HepG2 (cell line): ENCODE measurements around the gene BRD3. TPM values are rescaled to one million over a fixed set of nuclear protein-coding genes. Genes with fewer than 3 reads are reported as not detected.
A peak's percentile ranks its signal among the peaks of the same experiment; 100 is the strongest.

Experiments
- AFF4 ChIP-seq: sonication (generic); formaldehyde crosslinking; IDR thresholded peaks from 2 replicates; pipeline ENCODE4 v1.4.0; 2020; ENCODE audit warnings: missing genetic modification reagents
- ATF7-NPFF ChIP-seq: sonication (generic); formaldehyde crosslinking; IDR thresholded peaks from 2 replicates; pipeline ENCODE4 v1.8.1; 2023; ENCODE audit warnings: mild to moderate bottlenecking, low read depth, missing genetic modification reagents, moderate library complexity
- CBX5 ChIP-seq: sonication (generic); formaldehyde crosslinking; IDR thresholded peaks from 2 replicates; pipeline ENCODE4 v1.4.0; 2020; ENCODE audit warnings: missing genetic modification reagents, borderline replicate concordance
- ELF1 ChIP-seq: sonication (generic); formaldehyde crosslinking; IDR thresholded peaks from 2 replicates; pipeline ENCODE4 v1.4.0; 2020; ENCODE audit warnings: missing genetic modification reagents
- HBP1 ChIP-seq: IDR thresholded peaks from 2 replicates; pipeline ENCODE4 v1.6.1; 2016; ENCODE audit warnings: low read depth, control low read depth
- IRF9 ChIP-seq: sonication (generic); formaldehyde crosslinking; IDR thresholded peaks from 2 replicates; pipeline ENCODE4 v1.8.0; 2022; ENCODE audit warnings: missing genetic modification reagents, mild to moderate bottlenecking, borderline replicate concordance
- KAT8 ChIP-seq: IDR thresholded peaks from 2 replicates; pipeline ENCODE4 v1.6.1; 2016; ENCODE audit warnings: missing genetic modification reagents, missing compliant biosample characterization
- KLF16 ChIP-seq, 2 experiments: sonication (generic) in 1 of 2; formaldehyde crosslinking in 1 of 2; IDR thresholded peaks; 2 replicates each; pipeline versions ENCODE4 v1.6.1 to v1.8.0; 2016 to 2023; ENCODE audit warnings: missing genetic modification reagents in 2 of 2, missing compliant biosample characterization in 1 of 2
- MED1 ChIP-seq: sonication (generic); formaldehyde crosslinking; IDR thresholded peaks from 2 replicates; pipeline ENCODE4 v1.4.0; 2020; ENCODE audit warnings: missing genetic modification reagents
- NFIC ChIP-seq: IDR thresholded peaks from 2 replicates; pipeline ENCODE4 v1.6.1; 2012; ENCODE audit warnings: mild to moderate bottlenecking, low read length, inconsistent platforms
- PLRG1 ChIP-seq: fragments of 450-650 bp; conservative IDR thresholded peaks from 2 replicates; pipeline ENCODE4 v1.6.1; 2016
- PRPF4 ChIP-seq: fragments of 200-400 bp; formaldehyde crosslinking; IDR thresholded peaks from 2 replicates; pipeline ENCODE4 v1.6.1; 2016; ENCODE audit warnings: low read length, low read depth; ENCODE audit not compliant: poor library complexity, severe bottlenecking
- REPIN1 ChIP-seq: sonication (generic); formaldehyde crosslinking; IDR thresholded peaks from 2 replicates; pipeline ENCODE4 v1.8.0; 2022; ENCODE audit warnings: missing genetic modification reagents, low read depth, mild to moderate bottlenecking, borderline replicate concordance
- SMAD9 ChIP-seq: sonication (generic); formaldehyde crosslinking; IDR thresholded peaks from 2 replicates; pipeline ENCODE4 v1.5.1; 2020; ENCODE audit warnings: mild to moderate bottlenecking, missing genetic modification reagents
- SMC3 ChIP-seq: IDR thresholded peaks from 2 replicates; pipeline ENCODE4 v1.6.1; 2011; ENCODE audit warnings: low read length, improper control_type of control experiment
- ZBTB38 ChIP-seq: sonication (generic); formaldehyde crosslinking; IDR thresholded peaks from 2 replicates; pipeline ENCODE4 v1.5.1; 2020; ENCODE audit warnings: mild to moderate bottlenecking, missing genetic modification reagents
- ZBTB8A ChIP-seq: sonication (generic); formaldehyde crosslinking; IDR thresholded peaks from 2 replicates; pipeline ENCODE4 v1.4.0; 2020; ENCODE audit warnings: mild to moderate bottlenecking, low read depth, missing genetic modification reagents, borderline replicate concordance
- ZNF138 ChIP-seq: sonication (generic); formaldehyde crosslinking; IDR thresholded peaks from 2 replicates; pipeline ENCODE4 v1.5.0; 2020; ENCODE audit warnings: mild to moderate bottlenecking, low read depth, missing genetic modification reagents
- ZNF205 ChIP-seq: IDR thresholded peaks from 2 replicates; pipeline ENCODE4 v1.6.1; 2018; ENCODE audit warnings: missing biosample characterization, missing genetic modification reagents
- ZNF326 ChIP-seq: sonication (generic); formaldehyde crosslinking; IDR thresholded peaks from 2 replicates; pipeline ENCODE4 v1.4.0; 2020; ENCODE audit warnings: missing genetic modification reagents, borderline replicate concordance
- ZNF383 ChIP-seq: sonication (generic); formaldehyde crosslinking; IDR thresholded peaks from 2 replicates; pipeline ENCODE4 v1.4.0; 2020; ENCODE audit warnings: missing genetic modification reagents, mild to moderate bottlenecking, borderline replicate concordance
- ZNF556 ChIP-seq: sonication (generic); formaldehyde crosslinking; IDR thresholded peaks from 2 replicates; pipeline ENCODE4 v1.4.0; 2020; ENCODE audit warnings: mild to moderate bottlenecking, missing genetic modification reagents, borderline replicate concordance
- ZNF773 ChIP-seq: sonication (generic); formaldehyde crosslinking; IDR thresholded peaks from 2 replicates; pipeline ENCODE4 v1.4.0; 2020; ENCODE audit warnings: missing genetic modification reagents, borderline replicate concordance
- ZNF780A ChIP-seq: sonication (generic); formaldehyde crosslinking; IDR thresholded peaks from 2 replicates; pipeline ENCODE4 v1.8.0; 2022; ENCODE audit warnings: mild to moderate bottlenecking, missing genetic modification reagents, moderate library complexity
- ZNF891 ChIP-seq: sonication (generic); formaldehyde crosslinking; IDR thresholded peaks from 2 replicates; pipeline ENCODE4 v1.5.0; 2020; ENCODE audit warnings: mild to moderate bottlenecking, missing genetic modification reagents
- polyA plus RNA-seq, 8 experiments: library from polyadenylated mRNA; depleted of rRNA in 3 of 8; stranded (reverse) in 7 of 8; unstranded in 1 of 8; fragments of >200 nt; fragmentation: Illumina TruSeq in 4 of 8; extraction: Trizol in 4 of 8; gene quantifications; 2 replicates each; pipeline versions ENCODE4 v1.2.1 to v1.2.3, GENCODE V29; 2011 to 2016; ENCODE audit warnings: low read depth in 4 of 8, missing spikeins in 1 of 8, mixed read lengths in 1 of 8; ENCODE audit not compliant: insufficient read depth in 1 of 8
- total RNA-seq, 5 experiments: library from RNA; depleted of rRNA; stranded (reverse); fragments of >200 nt; fragmentation: Illumina TruSeq; extraction: Trizol; gene quantifications; 2 replicates each; pipeline ENCODE4 v1.2.3, GENCODE V29; 2016; ENCODE audit warnings: low read depth in 1 of 5

BRD3 gene
- total and polyA plus RNA-seq, 2 of the 13 experiments (the other 11 are each of a cell fraction or from before 2014, with no cell fraction given): 5.9 to 12.9 TPM

- TF ChIP-seq ZNF138 (CRISPR knock-in tag) (no peak), MED1 (CRISPR knock-in tag) (0 out of 2 replicates have a peak, but pooled peaks have one; percentile 34), IRF9 (CRISPR knock-in tag) (no peak), ZBTB8A (no peak), SMC3 (no peak), AFF4 (CRISPR knock-in tag) (0 out of 2 replicates have a peak, but pooled peaks have one; percentile 19), CBX5 (CRISPR knock-in tag) (no peak), REPIN1 (CRISPR knock-in tag) (no peak), NFIC (no peak), ZNF205 (CRISPR knock-in tag) (no peak), ZNF891 (CRISPR knock-in tag) (no peak), ZNF780A (no peak), ZNF556 (CRISPR knock-in tag) (0 out of 2 replicates have a peak, but pooled peaks have one; percentile 26), PRPF4 (no peak), ATF7-NPFF (CRISPR knock-in tag) (peak; percentile 9; the same call in 1 of the 2 replicates), HBP1 (CRISPR knock-in tag) (no peak), SMAD9 (CRISPR knock-in tag) (no peak), ZNF326 (CRISPR knock-in tag) (no peak), ELF1 (CRISPR knock-in tag) (peak; percentile 57), ZBTB38 (CRISPR knock-in tag) (no peak), ZNF383 (no peak), KLF16 (CRISPR knock-in tag; IDR thresholded peaks at IDR 0.05) (no peak), KAT8 (CRISPR knock-in tag) (peak; percentile 27; the same call in 1 of the 2 replicates), ZNF773 (no peak), PLRG1 (no peak)
Measured at GRCh38 chr9:134025606-134026541, 42.0 kb downstream of the BRD3 start (continued).
